RWPE2 (cell line): Measurements from ENCODE around the gene SLCO4A1.
"Not testable (repeated sequence)": the region's sequence is repeated elsewhere in the genome, so short reads cannot be mapped to it uniquely, and the experiment has no call there.

ENCODE experiments used
- ATAC-seq: fragments of 200-7000 bp; cut with Tn5 transposase; 3 replicates; pipeline ENCODE4 v1.9.1; 2021; ENCODE audit warnings: low read depth
- DNase-seq: peaks from one replicate; pipeline ENCODE4 v3.0.0-alpha.2; 2020; ENCODE audit warnings: low spot score
- H3K27ac ChIP-seq: fragments of 450-650 bp; 2 replicates; pipeline ENCODE4 v1.5.1; 2017; ENCODE audit warnings: mild to moderate bottlenecking; ENCODE audit not compliant: poor library complexity, severe bottlenecking
- H3K27me3 ChIP-seq: fragments of 250-450 bp; sonication (Bioruptor Pico); 2 replicates; pipeline ENCODE4 v1.5.1; 2021; ENCODE audit warnings: mild to moderate bottlenecking, moderate library complexity; ENCODE audit not compliant: insufficient read depth, poor library complexity, severe bottlenecking
- H3K36me3 ChIP-seq: fragments of 250-450 bp; sonication (Bioruptor Pico); 2 replicates; pipeline ENCODE4 v1.5.1; 2020; ENCODE audit warnings: low read depth, mild to moderate bottlenecking, moderate library complexity
- H3K4me1 ChIP-seq: fragments of 250-450 bp; sonication (Bioruptor Pico); 2 replicates; pipeline ENCODE4 v1.5.1; 2021; ENCODE audit warnings: mild to moderate bottlenecking, moderate library complexity; ENCODE audit not compliant: insufficient read depth, poor library complexity, severe bottlenecking
- H3K4me3 ChIP-seq: fragments of 250-450 bp; sonication (Bioruptor Pico); 2 replicates; pipeline ENCODE4 v1.5.1; 2021; ENCODE audit warnings: mild to moderate bottlenecking, moderate library complexity; ENCODE audit not compliant: severe bottlenecking
- H3K9me3 ChIP-seq: fragments of 250-450 bp; sonication (Bioruptor Pico); 2 replicates; pipeline ENCODE4 v1.5.1; 2021; ENCODE audit warnings: mild to moderate bottlenecking, moderate library complexity; ENCODE audit not compliant: severe bottlenecking
- TF ChIP-seq, protein P1 (sequence below): fragments of 450-650 bp; IDR thresholded peaks from one replicate; pipeline ENCODE4 v1.5.1; 2017; ENCODE audit warnings: mild to moderate bottlenecking, moderate library complexity; ENCODE audit not compliant: poor library complexity, severe bottlenecking

The SLCO4A1 gene

GRCh38 chr20:62678553-62678952 lies 36.2 kb downstream of the SLCO4A1 start:
- no peak overlapping the region for H3K27ac ChIP-seq
- H3K36me3 ChIP-seq, result no peaks in the 10 kb centered on the region
- no peak overlapping the region for H3K4me3 ChIP-seq
- H3K27me3 ChIP-seq, result peaks cover 4% of the 10 kb centered on the region
- TF ChIP-seq, protein P1, sequence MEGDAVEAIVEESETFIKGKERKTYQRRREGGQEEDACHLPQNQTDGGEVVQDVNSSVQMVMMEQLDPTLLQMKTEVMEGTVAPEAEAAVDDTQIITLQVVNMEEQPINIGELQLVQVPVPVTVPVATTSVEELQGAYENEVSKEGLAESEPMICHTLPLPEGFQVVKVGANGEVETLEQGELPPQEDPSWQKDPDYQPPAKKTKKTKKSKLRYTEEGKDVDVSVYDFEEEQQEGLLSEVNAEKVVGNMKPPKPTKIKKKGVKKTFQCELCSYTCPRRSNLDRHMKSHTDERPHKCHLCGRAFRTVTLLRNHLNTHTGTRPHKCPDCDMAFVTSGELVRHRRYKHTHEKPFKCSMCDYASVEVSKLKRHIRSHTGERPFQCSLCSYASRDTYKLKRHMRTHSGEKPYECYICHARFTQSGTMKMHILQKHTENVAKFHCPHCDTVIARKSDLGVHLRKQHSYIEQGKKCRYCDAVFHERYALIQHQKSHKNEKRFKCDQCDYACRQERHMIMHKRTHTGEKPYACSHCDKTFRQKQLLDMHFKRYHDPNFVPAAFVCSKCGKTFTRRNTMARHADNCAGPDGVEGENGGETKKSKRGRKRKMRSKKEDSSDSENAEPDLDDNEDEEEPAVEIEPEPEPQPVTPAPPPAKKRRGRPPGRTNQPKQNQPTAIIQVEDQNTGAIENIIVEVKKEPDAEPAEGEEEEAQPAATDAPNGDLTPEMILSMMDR, result no peak
- no peaks in the 10 kb centered on the region for H3K9me3 ChIP-seq
- H3K4me1 ChIP-seq, result no peaks in the 10 kb centered on the region
- DNase-seq (no peak), ATAC-seq (no peak)

DNA sequence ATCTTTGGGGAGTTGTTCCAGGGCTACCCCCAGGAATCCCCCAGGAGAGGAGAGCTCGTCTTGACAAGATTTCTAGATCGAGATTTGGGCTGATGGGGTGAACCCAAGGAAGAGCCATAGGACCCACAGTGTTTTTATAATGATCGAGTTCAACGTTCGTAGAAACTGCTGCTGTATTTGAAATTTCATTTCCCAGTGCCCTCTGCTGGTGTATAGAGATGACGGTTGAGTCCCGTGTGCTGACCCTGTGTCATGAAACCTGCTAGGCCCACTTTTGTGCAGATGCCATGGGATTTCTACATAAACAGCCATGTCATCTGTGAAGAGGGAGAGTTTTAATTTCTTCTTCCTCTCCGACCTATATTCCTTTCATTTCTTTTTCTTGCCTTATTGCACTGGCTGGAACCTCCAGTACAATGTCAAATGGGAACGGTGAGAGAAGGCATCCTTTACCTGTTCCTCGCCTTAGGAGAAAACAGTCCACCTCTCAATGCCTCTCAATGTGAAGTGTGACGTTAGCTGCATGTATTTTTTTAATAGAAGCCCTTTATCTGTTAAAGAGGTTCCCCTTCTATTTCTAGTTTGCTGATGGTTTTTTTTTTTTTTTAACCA lies 37.8 kb downstream of the SLCO4A1 start:
- Histone ChIP-seq H3K9me3 (no peaks in the 10 kb centered on the region), H3K27me3 (peaks cover 4% of the 10 kb centered on the region), H3K36me3 (no peaks in the 10 kb centered on the region), H3K27ac (no peak overlapping the region), H3K4me1 (no peaks in the 10 kb centered on the region), H3K4me3 (no peak overlapping the region)
- DNase-seq, result no peak
- TF ChIP-seq, protein P1, result no peak
- no peak for ATAC-seq

- Histone ChIP-seq H3K4me1 (no peaks in the 10 kb centered on the region), H3K27ac (no peak overlapping the region), H3K36me3 (no peaks in the 10 kb centered on the region), H3K9me3 (no peaks in the 10 kb centered on the region), H3K4me3 (no peak overlapping the region), H3K27me3 (peaks cover 10% of the 10 kb centered on the region)
- ATAC-seq, result no peak
- TF ChIP-seq, protein P1, result no peak
- DNase-seq, result no peak
Observed at GRCh38 chr20:62682912-62683517, 40.7 kb downstream of the SLCO4A1 start.

DNA sequence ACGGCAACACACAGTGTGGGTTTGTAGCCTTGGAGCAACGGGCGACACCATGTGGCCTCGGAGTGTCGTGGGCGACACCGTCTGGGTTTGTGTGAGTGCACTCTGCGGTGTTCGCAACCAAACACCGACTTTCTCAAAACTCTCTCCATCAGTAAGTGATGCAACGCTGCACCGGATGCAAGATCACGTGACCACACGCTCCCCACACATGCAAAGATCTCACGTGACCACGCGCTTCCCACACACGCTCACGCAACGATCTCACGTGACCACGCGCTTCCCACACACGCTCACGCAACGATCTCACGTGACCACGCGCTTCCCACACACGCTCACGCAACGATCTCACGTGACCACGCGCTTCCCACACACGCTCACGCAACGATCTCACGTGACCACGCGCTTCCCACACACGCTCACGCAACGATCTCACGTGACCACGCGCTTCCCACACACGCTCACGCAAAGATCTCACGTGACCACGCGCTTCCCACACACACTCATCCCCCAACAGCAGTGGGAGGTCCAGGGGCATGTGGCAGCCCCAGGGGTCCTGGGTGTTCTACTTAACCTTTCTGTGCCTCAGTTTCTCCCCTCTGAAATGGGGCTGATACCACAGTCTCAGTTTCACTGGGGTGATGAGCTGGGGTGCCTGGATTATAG lies 41.5 kb downstream of the SLCO4A1 start:
- not testable (repeated sequence) for H3K4me3 ChIP-seq, DNase-seq, ATAC-seq, H3K9me3 ChIP-seq, H3K27ac ChIP-seq, H3K4me1 ChIP-seq, H3K36me3 ChIP-seq
- H3K27me3 ChIP-seq, result peaks cover 10% of the 10 kb centered on the region

DNA sequence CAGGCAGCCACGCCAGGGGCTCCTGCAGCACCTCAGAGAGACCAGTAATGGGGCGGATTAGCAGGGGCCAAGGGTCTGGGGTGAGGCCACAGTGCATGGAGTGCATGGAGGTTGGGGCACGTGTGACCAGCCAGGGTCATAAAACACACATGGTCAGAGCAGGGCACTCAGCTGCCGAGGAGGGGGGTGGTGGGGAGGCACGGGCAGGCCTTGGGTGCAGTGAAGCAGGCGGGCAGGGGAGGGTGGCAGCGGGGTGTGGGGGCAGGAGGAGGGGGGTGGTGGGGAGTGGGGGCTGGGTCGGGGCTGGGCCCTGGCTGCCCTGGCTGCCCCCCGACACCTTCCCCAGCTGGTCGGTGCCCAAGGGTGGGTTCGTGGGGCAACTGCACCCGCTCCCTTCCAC lies 42.7 kb downstream of the SLCO4A1 start:
- H3K27me3 ChIP-seq, result peaks cover 10% of the 10 kb centered on the region
- no peaks in the 10 kb centered on the region for H3K9me3 ChIP-seq
- no peaks in the 10 kb centered on the region for H3K4me1 ChIP-seq
- ATAC-seq (0 out of 3 replicates have a peak, but pooled peaks have one; percentile 2), DNase-seq (no peak)
- no peak overlapping the region for H3K4me3 ChIP-seq
- TF ChIP-seq, protein P1, result no peak
- no peak overlapping the region for H3K27ac ChIP-seq
- no peaks in the 10 kb centered on the region for H3K36me3 ChIP-seq
